ENCODE results near the gene FUT8.

The FUT8 gene

GRCh38 chr14:65749287-65749686 is 336.8 kb downstream of the FUT8 start:
- DNase-seq (ENCODE audit: low read depth in 2 of 2) = no peak
- H3K4me3 ChIP-seq (replicated peaks in 1 of 2; ENCODE audit: low read depth in 2 of 2, low read length in 2 of 2) = no peak overlapping the region
- TF ChIP-seq CTCF (IDR thresholded peaks at IDR 0.05; ENCODE audit: low read depth, low read length) = no peak

- DNase-seq (ENCODE audit: low read depth in 2 of 2) = no peak
- H3K4me3 ChIP-seq (replicated peaks in 1 of 2; ENCODE audit: low read depth in 2 of 2, low read length in 2 of 2) = no peak overlapping the region
- TF ChIP-seq CTCF (IDR thresholded peaks at IDR 0.05; ENCODE audit: low read depth, low read length) = no peak
Observed at GRCh38 chr14:65750906-65751305, 338.4 kb downstream of the FUT8 start.

GRCh38 chr14:65751510-65751909 is 339.0 kb downstream of the FUT8 start:
- no peak for TF ChIP-seq CTCF (IDR thresholded peaks at IDR 0.05; ENCODE audit: low read depth, low read length)
- H3K4me3 ChIP-seq (replicated peaks in 1 of 2; ENCODE audit: low read depth in 2 of 2, low read length in 2 of 2) = no peak overlapping the region
- DNase-seq (ENCODE audit: low read depth in 2 of 2) = no peak

- no peak for TF ChIP-seq CTCF (IDR thresholded peaks at IDR 0.05; ENCODE audit: low read depth, low read length)
- H3K4me3 ChIP-seq (replicated peaks in 1 of 2; ENCODE audit: low read depth in 2 of 2, low read length in 2 of 2) = no peak overlapping the region
- no peak for DNase-seq (ENCODE audit: low read depth in 2 of 2)
Observed at GRCh38 chr14:65753061-65753460, 340.5 kb downstream of the FUT8 start.

- no peak for TF ChIP-seq CTCF (IDR thresholded peaks at IDR 0.05; ENCODE audit: low read depth, low read length)
- no peak for DNase-seq (ENCODE audit: low read depth in 2 of 2)
- no peak overlapping the region for H3K4me3 ChIP-seq (replicated peaks in 1 of 2; ENCODE audit: low read depth in 2 of 2, low read length in 2 of 2)
Observed at GRCh38 chr14:65755331-65755730, 342.8 kb downstream of the FUT8 start.

GRCh38 chr14:65756880-65757279 is 344.4 kb downstream of the FUT8 start:
- no peak overlapping the region for H3K4me3 ChIP-seq (replicated peaks in 1 of 2; ENCODE audit: low read depth in 2 of 2, low read length in 2 of 2)

More at GRCh38 chr14:65756880-65757279, 344.4 kb downstream of the FUT8 start:
- DNase-seq (ENCODE audit: low read depth in 2 of 2) = no peak
- TF ChIP-seq CTCF (IDR thresholded peaks at IDR 0.05; ENCODE audit: low read depth, low read length) = no peak

Measured in cardiac fibroblast (primary cell).